Mammary epithelial cell (primary cell): ENCODE measurements around the gene COL4A6.

Experiments
- EZH2 ChIP-seq: IDR thresholded peaks from 2 replicates; pipeline ENCODE4 v1.6.1; 2012; ENCODE audit warnings: low read length, inconsistent platforms, borderline replicate concordance
- TF ChIP-seq, protein P1 (sequence below), 2 donors: IDR thresholded peaks in 1 of 2; conservative IDR thresholded peaks in 1 of 2; 2 replicates each; pipeline ENCODE4 v1.5.1; 2011 to 2012; ENCODE audit warnings: inconsistent platforms in 2 of 2, low read length in 2 of 2, mild to moderate bottlenecking in 2 of 2, control low read depth in 1 of 2, low read depth in 1 of 2; ENCODE audit not compliant: insufficient read depth in 1 of 2; ENCODE audit errors: extremely low read depth in 1 of 2

DNA sequence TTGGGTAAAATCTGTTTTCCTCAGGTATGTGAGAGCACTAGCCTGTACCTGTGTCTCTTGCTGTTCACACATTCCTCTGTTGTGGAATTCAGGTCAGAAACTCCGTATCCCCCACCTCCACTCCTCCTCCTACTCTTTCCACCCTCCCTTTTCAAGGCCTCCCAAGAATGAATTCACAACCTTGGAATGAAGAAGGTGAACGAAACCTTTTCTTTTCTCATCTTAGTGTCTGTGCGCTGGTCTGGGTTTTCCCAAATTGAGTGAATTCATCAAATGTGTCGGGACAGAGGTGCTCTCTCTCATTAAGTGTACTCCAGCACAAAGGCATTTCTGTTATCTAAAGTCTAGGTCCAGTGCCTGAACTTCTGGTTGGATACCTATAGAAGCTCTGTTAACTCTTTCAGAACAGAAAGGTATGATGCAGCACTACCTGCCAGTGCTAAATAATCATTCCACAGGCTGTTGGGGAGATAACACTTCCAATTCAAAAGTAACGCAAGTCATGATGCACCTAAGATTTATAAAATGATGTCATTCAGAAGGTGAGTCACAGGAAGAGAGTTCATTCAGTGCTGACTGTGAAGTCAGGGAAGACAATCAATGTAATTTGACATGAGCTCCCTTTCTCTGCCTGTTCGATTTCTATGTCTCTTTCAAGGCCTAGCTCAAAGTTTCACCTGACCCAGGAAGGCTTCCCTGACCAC is 41.9 kb downstream of the COL4A6 start:
- TF ChIP-seq, protein P1, sequence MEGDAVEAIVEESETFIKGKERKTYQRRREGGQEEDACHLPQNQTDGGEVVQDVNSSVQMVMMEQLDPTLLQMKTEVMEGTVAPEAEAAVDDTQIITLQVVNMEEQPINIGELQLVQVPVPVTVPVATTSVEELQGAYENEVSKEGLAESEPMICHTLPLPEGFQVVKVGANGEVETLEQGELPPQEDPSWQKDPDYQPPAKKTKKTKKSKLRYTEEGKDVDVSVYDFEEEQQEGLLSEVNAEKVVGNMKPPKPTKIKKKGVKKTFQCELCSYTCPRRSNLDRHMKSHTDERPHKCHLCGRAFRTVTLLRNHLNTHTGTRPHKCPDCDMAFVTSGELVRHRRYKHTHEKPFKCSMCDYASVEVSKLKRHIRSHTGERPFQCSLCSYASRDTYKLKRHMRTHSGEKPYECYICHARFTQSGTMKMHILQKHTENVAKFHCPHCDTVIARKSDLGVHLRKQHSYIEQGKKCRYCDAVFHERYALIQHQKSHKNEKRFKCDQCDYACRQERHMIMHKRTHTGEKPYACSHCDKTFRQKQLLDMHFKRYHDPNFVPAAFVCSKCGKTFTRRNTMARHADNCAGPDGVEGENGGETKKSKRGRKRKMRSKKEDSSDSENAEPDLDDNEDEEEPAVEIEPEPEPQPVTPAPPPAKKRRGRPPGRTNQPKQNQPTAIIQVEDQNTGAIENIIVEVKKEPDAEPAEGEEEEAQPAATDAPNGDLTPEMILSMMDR (conservative IDR thresholded peaks at IDR 0.05 in 1 of 2, IDR thresholded peaks at IDR 0.05 in 1 of 2; ENCODE audit: extremely low read depth in 1 of 2, insufficient read depth in 1 of 2, low read depth in 1 of 2, low read length in 2 of 2), result no peak
- no peak for TF ChIP-seq EZH2
